Measurements from ENCODE around the gene TOPBP1. TPM values are rescaled to one million over a fixed set of nuclear protein-coding genes. Genes with fewer than 3 reads are reported as not detected.
A peak's percentile ranks its signal among the peaks of the same experiment; 100 is the strongest.
"Not testable (repeated sequence)": the region's sequence is repeated elsewhere in the genome, so short reads cannot be mapped to it uniquely, and the experiment has no call there.

The TOPBP1 gene
- total and polyA plus RNA-seq, 9 of the 15 experiments (the other 6 are each of a cell fraction or from before 2014, with no cell fraction given), result 16.6 to 77.6 (median 58.2) TPM

DNA sequence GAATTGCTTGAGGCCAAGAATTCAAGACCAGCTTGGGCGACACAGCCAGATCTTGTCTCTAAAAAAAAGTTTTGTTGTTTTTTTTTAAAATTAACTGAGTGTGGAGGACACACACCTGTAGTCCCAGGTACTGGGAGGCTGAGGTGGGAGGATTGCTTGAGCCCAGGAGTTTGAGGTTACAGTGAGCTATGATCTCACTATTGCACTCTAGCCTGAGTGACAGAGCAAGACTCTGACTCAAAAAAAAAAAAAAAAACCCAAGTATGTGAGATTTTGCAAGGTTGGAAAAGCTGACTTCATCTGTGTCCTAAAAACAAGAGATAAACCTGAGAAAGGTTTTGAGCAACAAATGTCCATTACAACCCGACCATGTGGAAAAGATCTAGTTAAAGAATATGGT is 5.4 kb upstream of the TOPBP1 start:
- no peak for TF ChIP-seq ELF2 (CRISPR knock-in tag; IDR thresholded peaks at IDR 0.05)
- TF ChIP-seq, protein P1, sequence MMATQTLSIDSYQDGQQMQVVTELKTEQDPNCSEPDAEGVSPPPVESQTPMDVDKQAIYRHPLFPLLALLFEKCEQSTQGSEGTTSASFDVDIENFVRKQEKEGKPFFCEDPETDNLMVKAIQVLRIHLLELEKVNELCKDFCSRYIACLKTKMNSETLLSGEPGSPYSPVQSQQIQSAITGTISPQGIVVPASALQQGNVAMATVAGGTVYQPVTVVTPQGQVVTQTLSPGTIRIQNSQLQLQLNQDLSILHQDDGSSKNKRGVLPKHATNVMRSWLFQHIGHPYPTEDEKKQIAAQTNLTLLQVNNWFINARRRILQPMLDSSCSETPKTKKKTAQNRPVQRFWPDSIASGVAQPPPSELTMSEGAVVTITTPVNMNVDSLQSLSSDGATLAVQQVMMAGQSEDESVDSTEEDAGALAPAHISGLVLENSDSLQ (IDR thresholded peaks at IDR 0.05), result peak; percentile 27; the same call in 1 of the 2 replicates
- no peak overlapping the region for H2AFZ ChIP-seq (ENCODE audit: low read depth, low read length)

DNA sequence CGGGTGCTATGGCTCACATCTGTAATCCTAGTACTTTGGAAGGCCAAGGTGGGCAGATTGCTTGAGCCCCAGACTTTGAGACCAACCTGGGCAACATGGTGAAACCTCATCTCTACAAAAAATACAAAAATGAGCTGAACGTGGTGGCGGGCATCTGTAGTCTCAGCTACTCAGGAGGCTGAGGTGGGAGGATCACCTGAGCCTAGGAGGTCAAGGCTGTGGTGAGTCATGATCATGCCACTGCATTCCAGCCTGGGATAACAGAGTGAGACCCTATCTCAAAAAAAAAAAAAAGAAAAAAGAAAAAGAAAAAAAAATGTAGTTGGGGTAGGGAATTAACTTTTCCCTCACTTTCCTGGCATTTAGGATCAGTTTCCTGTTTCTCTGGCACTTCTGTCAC is 3.4 kb upstream of the TOPBP1 start:
- H4K20me1 ChIP-seq (replicated peaks; ENCODE audit: control insufficient read depth, insufficient read depth, low read length); H3K9me3 ChIP-seq (replicated peaks; ENCODE audit: control insufficient read depth, insufficient read depth, low read depth, low read length); H3K36me3 ChIP-seq (ENCODE audit: control insufficient read depth, insufficient read depth, low read length); H3K4me2 ChIP-seq (ENCODE audit: insufficient read depth, low read length); POLR2A ChIA-PET; ATAC-seq; H3K9me1 ChIP-seq (ENCODE audit: control insufficient read depth, insufficient read depth, low read length); H3K4me3 ChIP-seq; DNase-seq (ENCODE audit: extremely low read depth in 1 of 4, low spot score in 3 of 4); BruUV-seq (replicated peaks); intact Hi-C loops (cut with micrococcal nuclease); H3K27ac ChIP-seq (ENCODE audit: extremely low read depth, low read depth, low read length); H3K9ac ChIP-seq (ENCODE audit: insufficient read depth in 1 of 2, low read depth in 2 of 2, low read length in 2 of 2); FAIRE-seq; CTCF ChIA-PET (ENCODE audit: low intra/inter-chr PET ratio); H3K27me3 ChIP-seq (ENCODE audit: control insufficient read depth in 2 of 2, insufficient read depth in 2 of 2, low read length in 2 of 2); H2AFZ ChIP-seq (ENCODE audit: low read depth, low read length): not testable (repeated sequence)
- in situ Hi-C loops (cut with MboI), result loop anchor here (25.0 kb wide), 1 partner anchor 247 kb away; no protein-coding TSS in a partner anchor
- Histone ChIP-seq H3K79me2 (ENCODE audit: control insufficient read depth, insufficient read depth, low read length) (peaks cover 28% of the 10 kb centered on the region), H3K4me1 (replicated peaks in 1 of 2; ENCODE audit: control insufficient read depth in 2 of 2, insufficient read depth in 2 of 2, low read length in 2 of 2) (peaks cover 0 to 12% of the 10 kb centered on the region in 2 experiments; a peak in 2 of 5 replicates)
- 76% methylated on average over 3 of the region's 3 CpGs for WGBS (ENCODE audit: insufficient coverage, low coverage, missing lambda C conversion rate)

More for the DNA sequence above, 5.4 kb upstream of the TOPBP1 start:
- Histone ChIP-seq H3K4me3 (no peak overlapping the region), H3K9me3 (replicated peaks; ENCODE audit: control insufficient read depth, insufficient read depth, low read depth, low read length) (no peaks in the 10 kb centered on the region), H3K27me3 (ENCODE audit: control insufficient read depth in 2 of 2, insufficient read depth in 2 of 2, low read length in 2 of 2) (no peaks in the 10 kb centered on the region), H3K9me1 (ENCODE audit: control insufficient read depth, insufficient read depth, low read length) (no peaks in the 10 kb centered on the region), H3K4me1 (replicated peaks in 1 of 2; ENCODE audit: control insufficient read depth in 2 of 2, insufficient read depth in 2 of 2, low read length in 2 of 2) (peaks cover 0 to 7% of the 10 kb centered on the region in 2 experiments; a peak in 2 of 5 replicates), H3K79me2 (ENCODE audit: control insufficient read depth, insufficient read depth, low read length) (peaks cover 9% of the 10 kb centered on the region), H3K27ac (ENCODE audit: extremely low read depth, low read depth, low read length) (no peak overlapping the region), H4K20me1 (replicated peaks; ENCODE audit: control insufficient read depth, insufficient read depth, low read length) (no peaks in the 10 kb centered on the region), H3K9ac (ENCODE audit: insufficient read depth in 1 of 2, low read depth in 2 of 2, low read length in 2 of 2) (no peak overlapping the region), H3K4me2 (ENCODE audit: insufficient read depth, low read length) (no peak overlapping the region), H3K36me3 (ENCODE audit: control insufficient read depth, insufficient read depth, low read length) (no peaks in the 10 kb centered on the region)
- CTCF ChIA-PET (ENCODE audit: low intra/inter-chr PET ratio), result interaction anchor here (0.6 kb wide), 1 partner anchor 937 kb away, joined by 3 read pairs; no protein-coding TSS in a partner anchor
- FAIRE-seq, result no peak
- intact Hi-C loops (cut with micrococcal nuclease), result no loop called here
- POLR2A ChIA-PET, result no interaction called here
- 0% methylated on average over 1 of the region's 2 CpGs for WGBS (ENCODE audit: insufficient coverage, low coverage, missing lambda C conversion rate)
- no peak for DNase-seq (ENCODE audit: extremely low read depth in 1 of 4, low spot score in 3 of 4)
- in situ Hi-C loops (cut with MboI), result loop anchor here (25.0 kb wide), 1 partner anchor 245 kb away; no protein-coding TSS in a partner anchor
- no peak for ATAC-seq
- no TSS peak for BruUV-seq (replicated peaks)
